GM18505 (cell line): ENCODE measurements around the gene CDC5L.
A peak's percentile ranks its signal among the peaks of the same experiment; 100 is the strongest.
"Not testable (repeated sequence)": the region's sequence is repeated elsewhere in the genome, so short reads cannot be mapped to it uniquely, and the experiment has no call there.

Source experiments
- ATAC-seq: cut with Tn5 transposase; IDR thresholded peaks from one replicate; pipeline ENCODE4 v1.9.1; 2021; ENCODE audit not compliant: unreplicated experiment
- POLR2A ChIP-seq: IDR thresholded peaks from 4 replicates; pipeline ENCODE4 v1.6.1; 2011; ENCODE audit warnings: borderline replicate concordance; ENCODE audit not compliant: insufficient read depth, insufficient read length; ENCODE audit errors: extremely low read depth

CDC5L gene

GRCh38 chr6:44387346-44388134, at the start of gene CDC5L:
Gene CDC5L, plus strand, starts transcription at chr6:44387706. Its CDS starts 118 bp downstream, at chr6:44387824.
- peak; percentile 96 for TF ChIP-seq POLR2A
- ATAC-seq = peak; percentile 88

DNA sequence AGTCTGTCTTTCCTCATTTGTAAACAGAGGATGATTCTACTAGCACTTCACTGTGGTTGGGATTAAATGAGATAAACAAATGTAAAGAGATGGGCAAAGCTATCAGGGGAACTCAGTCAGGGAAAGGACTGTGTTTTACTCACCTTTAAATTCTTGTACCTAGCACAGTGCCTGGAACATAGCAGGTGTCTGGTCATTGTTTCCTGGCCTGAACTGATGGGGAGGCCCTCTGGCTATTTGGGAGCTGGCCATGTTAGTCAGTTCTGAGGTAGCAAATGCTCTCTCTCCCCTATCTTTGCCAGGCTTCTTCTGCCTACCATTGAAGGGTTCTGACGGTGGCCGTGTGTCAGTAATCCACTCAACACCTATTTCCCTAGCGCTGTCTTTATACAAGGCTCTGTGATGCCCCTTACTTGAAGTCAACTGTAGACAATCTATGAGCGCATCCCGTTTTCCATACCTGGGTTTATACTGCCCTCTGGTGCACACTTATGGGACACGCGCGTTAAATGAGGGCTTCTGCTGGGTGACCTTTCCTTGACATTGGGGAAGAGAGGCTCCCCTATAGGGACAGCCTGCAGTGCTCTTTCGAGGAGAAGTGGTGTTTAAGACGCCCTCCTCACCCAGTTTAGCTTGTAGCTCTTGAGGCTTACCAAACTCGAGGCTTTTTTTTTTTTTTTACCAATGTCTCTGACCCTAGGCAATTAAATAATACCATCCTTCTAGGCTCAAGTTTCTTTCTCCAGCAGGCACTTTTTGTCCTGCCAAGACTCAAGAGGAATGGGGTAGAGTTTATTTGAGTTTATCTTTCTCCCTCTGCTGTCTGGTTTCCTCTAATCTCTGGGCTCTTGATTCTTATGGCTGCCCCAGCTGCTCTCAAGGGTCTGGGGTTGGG, 49.0 kb upstream of the CDC5L start:
- no peak for TF ChIP-seq POLR2A
- ATAC-seq = no peak

- no peak for TF ChIP-seq POLR2A
- ATAC-seq = no peak
Measured at GRCh38 chr6:44339301-44339700, 48.2 kb upstream of the CDC5L start.

DNA sequence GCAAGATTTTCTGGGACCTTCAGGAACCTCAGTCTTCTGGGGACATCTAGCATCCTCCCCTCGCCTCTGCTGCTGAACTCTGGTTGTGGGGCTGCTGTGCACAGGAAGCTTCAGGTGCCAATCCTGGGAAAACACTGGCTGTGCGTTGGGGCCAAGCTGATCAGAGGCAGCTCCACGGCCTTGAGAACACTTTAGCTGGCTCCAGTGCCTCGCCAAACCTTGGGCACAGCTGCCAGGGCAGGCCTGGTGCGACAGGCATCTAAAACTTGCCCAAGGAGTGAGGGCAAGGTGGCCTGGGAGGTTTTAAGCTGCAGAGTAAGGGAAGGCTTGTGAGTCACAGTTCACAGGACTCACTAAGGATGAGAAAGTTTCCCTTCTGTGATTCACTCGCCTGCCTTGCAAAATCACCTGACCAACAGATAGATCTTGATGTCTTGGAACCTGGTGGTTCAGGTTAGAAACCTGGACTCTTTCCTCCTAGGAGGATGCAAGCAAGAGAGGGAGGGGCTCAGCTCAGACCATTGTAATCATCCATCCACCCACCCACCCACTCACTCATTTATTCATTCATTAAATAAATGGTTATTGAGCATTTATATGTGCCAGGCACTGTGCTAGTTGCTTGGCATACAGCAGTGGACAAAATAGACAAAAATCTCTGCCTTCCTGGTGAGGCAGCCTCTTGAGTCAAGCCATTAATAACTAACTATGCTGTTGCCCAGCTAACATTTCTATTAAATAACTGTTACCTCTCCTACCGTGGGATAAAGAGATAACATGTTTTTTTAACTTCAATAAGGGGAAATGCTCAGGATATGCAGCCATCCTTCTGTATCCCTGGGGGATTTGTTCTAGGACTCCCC, 47.5 kb upstream of the CDC5L start:
- TF ChIP-seq POLR2A = no peak
- ATAC-seq = no peak

DNA sequence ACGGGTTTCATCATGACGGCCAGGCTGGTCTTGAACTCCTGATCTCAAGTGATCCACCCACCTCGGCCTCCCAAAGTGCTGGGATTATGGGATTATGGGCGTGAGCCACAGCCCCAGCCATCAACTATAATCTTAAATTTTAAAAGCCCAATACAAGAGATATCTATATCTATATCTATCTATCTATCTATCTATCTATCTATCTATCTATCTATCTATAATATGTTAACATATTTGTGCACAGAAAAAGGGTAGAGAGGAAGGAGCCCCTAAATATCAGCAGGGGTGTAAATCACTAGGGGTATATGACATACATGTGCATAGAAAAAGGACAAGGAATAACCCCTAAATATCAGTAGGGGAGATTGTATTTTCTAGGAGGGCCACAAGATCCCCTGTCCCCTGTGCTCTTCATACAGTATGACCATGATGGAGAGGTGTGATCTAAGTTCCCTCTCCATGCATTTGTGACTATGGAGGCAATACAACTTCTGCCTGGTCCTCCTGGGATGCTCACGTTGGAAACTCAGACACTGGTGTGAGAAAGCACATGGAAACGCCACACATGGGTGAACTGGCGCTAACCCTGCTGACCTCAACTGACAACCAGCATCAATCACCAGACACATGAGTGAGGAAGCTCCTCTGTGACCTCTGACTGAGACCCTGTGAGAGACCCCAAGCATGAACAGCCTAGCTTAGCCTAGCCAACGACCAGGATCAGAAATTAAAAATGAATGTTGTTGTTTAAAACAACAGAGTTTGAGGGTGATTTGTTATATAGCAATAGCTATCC, 46.2 kb upstream of the CDC5L start:
- no peak for ATAC-seq
- TF ChIP-seq POLR2A = no peak

DNA sequence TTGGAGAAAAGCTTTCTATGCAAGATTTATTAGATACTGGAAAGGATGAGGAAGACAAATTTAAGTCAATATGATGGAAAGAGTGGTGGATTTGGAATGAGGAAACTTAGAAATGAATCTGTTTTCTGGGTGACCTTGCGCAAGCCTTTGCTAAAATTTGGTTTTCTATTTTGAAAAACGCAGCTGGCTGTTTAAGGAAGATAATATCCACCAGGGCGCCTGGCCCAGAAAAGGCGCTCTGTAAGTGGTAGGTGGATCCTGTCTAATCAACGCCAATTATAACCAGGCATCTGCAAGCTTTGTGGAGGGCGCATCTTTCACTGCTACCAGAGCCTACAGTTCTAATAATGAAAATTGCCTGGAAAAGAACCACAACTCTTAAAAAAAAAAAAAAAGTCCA, 45.5 kb upstream of the CDC5L start:
- TF ChIP-seq POLR2A = no peak
- no peak for ATAC-seq

DNA sequence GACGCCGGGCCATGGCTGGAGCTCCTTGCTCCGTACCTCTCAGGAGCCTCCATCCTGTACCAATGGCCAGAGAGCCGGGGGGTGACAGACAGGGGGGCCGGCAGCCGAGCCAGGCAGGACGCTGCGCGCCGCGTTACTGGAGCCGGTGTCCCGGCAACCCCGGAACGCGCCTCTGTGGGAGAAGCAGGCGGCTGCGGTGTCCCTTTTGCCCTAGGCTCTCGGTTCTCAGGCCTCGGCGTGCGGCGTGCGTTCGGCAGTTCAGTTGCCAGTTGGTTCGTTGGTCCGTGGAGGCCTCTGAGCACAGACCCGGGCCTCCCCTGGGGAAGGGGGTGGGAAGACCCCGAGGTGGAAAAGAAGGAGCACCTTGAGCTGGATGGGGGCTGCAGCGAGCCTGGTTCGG, 45.0 kb upstream of the CDC5L start, which contains the start of gene SPATS1:
Gene SPATS1 (plus strand): TSS at position 162 of the 400 bp plus-strand sequence. CDS start 446 bp downstream, outside the sequence.
- no peak for TF ChIP-seq POLR2A
- no peak for ATAC-seq

- ATAC-seq = not testable (repeated sequence)
Measured at GRCh38 chr6:44346818-44347217, 40.7 kb upstream of the CDC5L start.

- ATAC-seq = no peak
- TF ChIP-seq POLR2A = no peak
Measured at GRCh38 chr6:44349904-44350649, 37.4 kb upstream of the CDC5L start.

DNA sequence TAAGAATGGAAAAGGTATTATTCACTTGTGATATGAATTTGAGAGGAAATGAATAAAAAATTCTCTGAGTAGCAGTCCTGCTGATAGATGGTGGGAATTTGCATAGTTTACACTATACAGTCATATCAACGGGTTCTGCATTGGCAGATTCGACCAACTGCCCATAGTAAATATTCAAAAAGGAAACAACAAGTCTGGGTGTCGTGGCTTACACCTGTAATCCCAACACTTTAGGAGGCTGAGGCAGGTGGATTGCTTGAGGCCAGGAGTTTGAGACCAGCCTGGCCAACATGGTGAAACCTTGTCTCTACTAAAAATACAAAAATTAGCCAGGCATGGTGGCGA, 36.9 kb upstream of the CDC5L start:
- ATAC-seq = not testable (repeated sequence)

GRCh38 chr6:44352259-44352658, 35.2 kb upstream of the CDC5L start:
- TF ChIP-seq POLR2A = no peak

GRCh38 chr6:44353336-44353735, 34.2 kb upstream of the CDC5L start:
- no peak for ATAC-seq
- no peak for TF ChIP-seq POLR2A

More at GRCh38 chr6:44352259-44352658, 35.2 kb upstream of the CDC5L start:
- ATAC-seq = no peak
